CD14-positive monocyte (primary cell): ENCODE results near the gene NFYC. TPM values are rescaled to one million over a fixed set of nuclear protein-coding genes. Genes with fewer than 3 reads are reported as not detected.

ENCODE experiments used
- DNase-seq, 3 donors: peaks; one replicate each; pipeline ENCODE4 v3.0.0-alpha.2; 2011 to 2022
- H2AFZ ChIP-seq: 2 replicates; pipeline ENCODE4 v1.6.0; 2012; ENCODE audit warnings: mild to moderate bottlenecking, low read depth, low read length, inconsistent platforms; ENCODE audit not compliant: insufficient read depth, poor library complexity, severe bottlenecking
- H3K27ac ChIP-seq, 2 donors: 1 replicate in 1 of 2; 2 replicates in 1 of 2; pipeline ENCODE4 v1.5.1; 2012 to 2013; ENCODE audit warnings: low read length in 2 of 2, control low read depth in 1 of 2, inconsistent platforms in 1 of 2, low read depth in 1 of 2, mild to moderate bottlenecking in 1 of 2
- H3K27me3 ChIP-seq, 2 donors: one replicate each; pipeline versions ENCODE4 v1.6.0 to v1.6.1; 2011 to 2013; ENCODE audit warnings: low read length in 2 of 2; ENCODE audit not compliant: control insufficient read depth in 2 of 2, insufficient read depth in 2 of 2
- H3K36me3 ChIP-seq, 2 donors: replicated peaks in 1 of 2; 1 replicate in 1 of 2; 2 replicates in 1 of 2; pipeline versions ENCODE4 v1.5.1 to v1.6.1; 2012 to 2013; ENCODE audit warnings: low read length in 2 of 2, control low read depth in 1 of 2, inconsistent platforms in 1 of 2, mild to moderate bottlenecking in 1 of 2; ENCODE audit not compliant: insufficient read depth in 2 of 2, control insufficient read depth in 1 of 2
- H3K4me1 ChIP-seq, 2 donors: 1 replicate in 1 of 2; 2 replicates in 1 of 2; pipeline versions ENCODE4 v1.5.1 to v1.6.1; 2012 to 2013; ENCODE audit warnings: low read length in 2 of 2, control low read depth in 1 of 2, inconsistent platforms in 1 of 2, mild to moderate bottlenecking in 1 of 2, moderate library complexity in 1 of 2; ENCODE audit not compliant: insufficient read depth in 2 of 2, control insufficient read depth in 1 of 2
- H3K4me2 ChIP-seq: replicated peaks from 2 replicates; pipeline ENCODE3; 2012; ENCODE audit warnings: low read length, moderate library complexity, mild to moderate bottlenecking; ENCODE audit not compliant: poor library complexity, severe bottlenecking; ENCODE audit errors: extremely low read depth
- H3K4me3 ChIP-seq, 3 experiments: fragments of 200-600 bp in 1 of 3; sonication (generic) in 1 of 3; replicated peaks in 1 of 3; 1 replicate in 2 of 3; 2 replicates in 1 of 3; pipeline ENCODE4 v1.5.1; 2011 to 2013; ENCODE audit warnings: low read length in 3 of 3, mild to moderate bottlenecking in 3 of 3, control low read depth in 2 of 3, low read depth in 2 of 3, inconsistent platforms in 1 of 3, moderate library complexity in 1 of 3
- H3K79me2 ChIP-seq: 2 replicates; pipeline ENCODE4 v1.6.0; 2012; ENCODE audit warnings: mild to moderate bottlenecking, control low read depth, inconsistent platforms, low read length, moderate library complexity; ENCODE audit not compliant: insufficient read depth
- H3K9ac ChIP-seq: 2 replicates; pipeline ENCODE4 v1.6.0; 2017; ENCODE audit warnings: low read length, mild to moderate bottlenecking; ENCODE audit not compliant: insufficient read depth, poor library complexity, severe bottlenecking
- H3K9me3 ChIP-seq, 2 donors: replicated peaks in 1 of 2; 1 replicate in 1 of 2; 2 replicates in 1 of 2; pipeline versions ENCODE4 v1.5.1 to v1.6.1; 2012 to 2013; ENCODE audit warnings: low read length in 2 of 2, control low read depth in 1 of 2; ENCODE audit not compliant: control insufficient read depth in 1 of 2, insufficient read depth in 1 of 2
- H4K20me1 ChIP-seq: 2 replicates; pipeline ENCODE4 v1.6.0; 2012; ENCODE audit warnings: mild to moderate bottlenecking, low read length, control low read depth, moderate library complexity; ENCODE audit not compliant: insufficient read depth
- H3K27ac Mint-ChIP-seq, 7 donors: one replicate each; pipeline ENCODE4 v1.8.0; 2020; ENCODE audit warnings: mild to moderate bottlenecking in 7 of 7, mixed read lengths in 7 of 7, moderate library complexity in 6 of 7, inconsistent platforms in 2 of 7
- H3K27me3 Mint-ChIP-seq, 3 donors: one replicate each; pipeline ENCODE4 v1.8.0; 2021 to 2022; ENCODE audit warnings: low read depth in 3 of 3, mild to moderate bottlenecking in 3 of 3, mixed read lengths in 3 of 3, moderate library complexity in 3 of 3, inconsistent platforms in 1 of 3
- H3K36me3 Mint-ChIP-seq, 2 donors: one replicate each; pipeline ENCODE4 v1.8.0; 2020; ENCODE audit warnings: mixed read lengths in 2 of 2, inconsistent platforms in 1 of 2, mild to moderate bottlenecking in 1 of 2
- H3K4me1 Mint-ChIP-seq: one replicate; pipeline ENCODE4 v1.8.0; 2020; ENCODE audit warnings: mild to moderate bottlenecking, mixed read lengths
- H3K4me3 Mint-ChIP-seq, 2 donors: one replicate each; pipeline ENCODE4 v1.8.0; 2020; ENCODE audit warnings: mild to moderate bottlenecking in 2 of 2, mixed read lengths in 2 of 2, moderate library complexity in 1 of 2
- H3K9me3 Mint-ChIP-seq, 7 donors: one replicate each; pipeline ENCODE4 v1.8.0; 2020 to 2022; ENCODE audit warnings: mixed read lengths in 7 of 7, mild to moderate bottlenecking in 6 of 7, moderate library complexity in 6 of 7, inconsistent platforms in 2 of 7
- CTCF ChIP-seq: fragments of 200-600 bp; IDR thresholded peaks from one replicate; pipeline ENCODE4 v1.8.0; 2022; ENCODE audit warnings: antibody characterized with exemption, mild to moderate bottlenecking
- WGBS: methylation state at CpG from one replicate; pipeline ENCODE4 v1.1.5; 2013; ENCODE audit warnings: missing lambda C conversion rate; ENCODE audit not compliant: insufficient coverage; 5-methylcytosine and 5-hydroxymethylcytosine counted together
- intact Hi-C, 2 donors: fragments of 100-400 bp; cut with micrococcal nuclease; formaldehyde crosslinking; loops; one replicate each; pipeline versions ENCODE4 v1.15.0 to v1.15.1; 2023
- polyA plus RNA-seq, 3 donors: library from polyadenylated mRNA; depleted of rRNA in 1 of 3; unstranded in 2 of 3; stranded (reverse) in 1 of 3; fragments of 300-500 nt in 2 of 3; fragments of >200 nt in 1 of 3; fragmentation: Illumina TruSeq in 2 of 3; gene quantifications; 1 replicate in 2 of 3; 2 replicates in 1 of 3; pipeline ENCODE4 v1.2.3, GENCODE V29; 2012 to 2021

NFYC gene
- polyA plus RNA-seq, 3 donors, result 61.2 to 142 (median 68.2) TPM

- H3K4me2 ChIP-seq, result no peak overlapping the region
- TF ChIP-seq CTCF, result no peak
- no peak overlapping the region for H3K27ac ChIP-seq
These were observed 111.9 kb downstream of the NFYC start for GRCh38 chr1:40803447-40803846.

DNA sequence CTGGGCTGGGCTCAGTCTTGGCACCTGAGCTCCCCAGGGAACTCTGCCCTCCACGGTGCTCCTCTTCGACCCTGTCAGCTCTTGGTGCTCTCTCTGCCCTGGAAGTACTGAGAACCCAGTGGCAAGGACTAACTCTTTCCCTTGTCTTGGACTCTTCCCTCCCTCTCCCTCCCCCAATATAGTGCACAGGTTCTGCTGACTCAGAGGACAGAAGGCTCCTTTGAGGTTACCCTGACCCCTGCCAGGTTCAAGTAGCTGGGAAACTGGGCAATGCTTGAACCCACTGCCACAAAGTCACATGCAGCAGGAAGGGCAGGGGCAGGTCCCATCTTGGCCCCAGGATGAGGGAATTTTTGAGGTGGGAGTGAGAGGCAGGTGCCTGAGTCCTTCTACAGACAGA, 112.4 kb downstream of the NFYC start:
- 100% methylated on average over 2 of the region's 2 CpGs for WGBS
- no peaks in the 10 kb centered on the region for H3K79me2 ChIP-seq
- no peaks in the 10 kb centered on the region for H3K9me3 ChIP-seq
- peaks cover 13 to 16% (median 15%) of the 10 kb centered on the region in 3 donors for H3K27me3 Mint-ChIP-seq
- H3K27ac ChIP-seq, result no peak overlapping the region
- peaks cover 12 to 17% of the 10 kb centered on the region in 2 donors for H3K4me1 ChIP-seq
- no peak overlapping the region for H3K9ac ChIP-seq
- no peaks in the 10 kb centered on the region for H3K36me3 Mint-ChIP-seq
- no peaks in the 10 kb centered on the region for H3K27me3 ChIP-seq
- no peak overlapping the region for H2AFZ ChIP-seq
- no peak overlapping the region for H3K4me2 ChIP-seq
- H3K27ac Mint-ChIP-seq, result no peak overlapping the region
- H3K4me1 Mint-ChIP-seq, result peaks cover 22% of the 10 kb centered on the region
- no peaks in the 10 kb centered on the region for H4K20me1 ChIP-seq
- no peak overlapping the region for H3K4me3 Mint-ChIP-seq
- DNase-seq, result no peak
- H3K4me3 ChIP-seq, result no peak overlapping the region
- intact Hi-C loops, result no loop called here
- H3K9me3 Mint-ChIP-seq, result no peaks in the 10 kb centered on the region
- H3K36me3 ChIP-seq, result no peaks in the 10 kb centered on the region
- no peak for TF ChIP-seq CTCF

More at GRCh38 chr1:40803447-40803846, 111.9 kb downstream of the NFYC start:
- no peaks in the 10 kb centered on the region for H3K9me3 ChIP-seq
- no peaks in the 10 kb centered on the region for H3K9me3 Mint-ChIP-seq
- H3K79me2 ChIP-seq, result no peaks in the 10 kb centered on the region
- intact Hi-C loops, result no loop called here
- H2AFZ ChIP-seq, result no peak overlapping the region
- no peak overlapping the region for H3K4me3 Mint-ChIP-seq
- no peak overlapping the region for H3K9ac ChIP-seq
- H3K27ac Mint-ChIP-seq, result peak overlapping the region in 2 of 7 donors; percentile 51 to 68
- no peaks in the 10 kb centered on the region for H3K27me3 ChIP-seq
- no peak overlapping the region for H3K4me3 ChIP-seq
- no peaks in the 10 kb centered on the region for H3K36me3 ChIP-seq
- no peaks in the 10 kb centered on the region for H4K20me1 ChIP-seq
- peaks cover 19% of the 10 kb centered on the region for H3K4me1 Mint-ChIP-seq
- peaks cover 11 to 16% of the 10 kb centered on the region in 2 donors for H3K4me1 ChIP-seq
- WGBS, result 100% methylated on average over 3 of the region's 3 CpGs
- no peak for DNase-seq
- H3K36me3 Mint-ChIP-seq, result no peaks in the 10 kb centered on the region
- peaks cover 9 to 16% (median 13%) of the 10 kb centered on the region in 3 donors for H3K27me3 Mint-ChIP-seq
